ENCODE measurements around the gene TBC1D9B.

DNA sequence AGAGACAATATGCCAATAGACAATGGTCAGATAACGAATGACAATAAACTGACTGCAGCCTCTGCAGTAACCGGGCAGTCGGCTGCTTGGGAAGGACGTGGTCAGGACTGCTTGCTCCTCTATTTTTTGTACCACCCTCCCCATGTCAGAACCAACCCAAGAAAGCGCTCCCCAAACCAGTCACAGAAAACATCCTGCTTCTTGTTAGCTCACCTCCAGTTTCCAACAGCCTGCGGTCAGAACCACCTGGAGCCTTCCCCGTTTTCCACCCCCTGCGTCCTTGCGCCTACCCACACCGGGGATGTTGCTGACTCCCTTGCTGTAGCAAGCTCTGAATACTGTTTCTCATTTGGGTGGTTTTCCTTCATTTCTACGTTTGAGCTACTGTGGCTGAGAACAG, 47.4 kb downstream of the TBC1D9B start:
- TF ChIP-seq POLR2AphosphoS5 (IDR thresholded peaks at IDR 0.05; ENCODE audit: low read depth, low read length) (no peak), POLR2A (IDR thresholded peaks at IDR 0.05; ENCODE audit: low read depth, low read length) (no peak), TAF1 (IDR thresholded peaks at IDR 0.05; ENCODE audit: low read depth, low read length) (no peak), POU2F2 (IDR thresholded peaks at IDR 0.05; ENCODE audit: low read depth, low read length) (no peak), SPI1 (IDR thresholded peaks at IDR 0.05; ENCODE audit: low read depth, low read length) (no peak)
